ENCODE results near the gene GPRC5D.

The GPRC5D gene

DNA sequence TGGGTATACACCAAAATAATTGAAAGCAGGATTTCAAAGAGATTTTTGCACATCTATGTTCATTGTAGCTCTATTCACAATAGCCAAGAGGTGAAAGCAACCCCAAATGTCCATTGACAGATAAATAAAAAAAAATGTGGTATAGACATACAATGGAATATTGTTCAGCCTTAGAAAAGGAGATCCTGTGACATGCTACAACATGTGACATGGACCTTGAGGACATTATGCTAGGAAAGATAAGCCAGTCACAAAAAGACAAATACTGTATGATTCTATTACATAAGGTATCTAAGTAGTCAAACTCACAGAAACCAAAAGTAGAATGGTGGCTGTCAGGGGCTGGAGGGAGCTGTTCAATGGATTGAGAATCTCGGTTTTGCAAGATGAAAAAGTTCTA, 12.1 kb downstream of the GPRC5D start:
- H3K4me3 ChIP-seq (replicated peaks; ENCODE audit: low read depth, low read length): no peak overlapping the region
- TF ChIP-seq, protein P1, sequence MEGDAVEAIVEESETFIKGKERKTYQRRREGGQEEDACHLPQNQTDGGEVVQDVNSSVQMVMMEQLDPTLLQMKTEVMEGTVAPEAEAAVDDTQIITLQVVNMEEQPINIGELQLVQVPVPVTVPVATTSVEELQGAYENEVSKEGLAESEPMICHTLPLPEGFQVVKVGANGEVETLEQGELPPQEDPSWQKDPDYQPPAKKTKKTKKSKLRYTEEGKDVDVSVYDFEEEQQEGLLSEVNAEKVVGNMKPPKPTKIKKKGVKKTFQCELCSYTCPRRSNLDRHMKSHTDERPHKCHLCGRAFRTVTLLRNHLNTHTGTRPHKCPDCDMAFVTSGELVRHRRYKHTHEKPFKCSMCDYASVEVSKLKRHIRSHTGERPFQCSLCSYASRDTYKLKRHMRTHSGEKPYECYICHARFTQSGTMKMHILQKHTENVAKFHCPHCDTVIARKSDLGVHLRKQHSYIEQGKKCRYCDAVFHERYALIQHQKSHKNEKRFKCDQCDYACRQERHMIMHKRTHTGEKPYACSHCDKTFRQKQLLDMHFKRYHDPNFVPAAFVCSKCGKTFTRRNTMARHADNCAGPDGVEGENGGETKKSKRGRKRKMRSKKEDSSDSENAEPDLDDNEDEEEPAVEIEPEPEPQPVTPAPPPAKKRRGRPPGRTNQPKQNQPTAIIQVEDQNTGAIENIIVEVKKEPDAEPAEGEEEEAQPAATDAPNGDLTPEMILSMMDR (IDR thresholded peaks at IDR 0.05; ENCODE audit: low read length, missing control alignments): no peak
- no peak for DNase-seq (ENCODE audit: low read depth)

DNA sequence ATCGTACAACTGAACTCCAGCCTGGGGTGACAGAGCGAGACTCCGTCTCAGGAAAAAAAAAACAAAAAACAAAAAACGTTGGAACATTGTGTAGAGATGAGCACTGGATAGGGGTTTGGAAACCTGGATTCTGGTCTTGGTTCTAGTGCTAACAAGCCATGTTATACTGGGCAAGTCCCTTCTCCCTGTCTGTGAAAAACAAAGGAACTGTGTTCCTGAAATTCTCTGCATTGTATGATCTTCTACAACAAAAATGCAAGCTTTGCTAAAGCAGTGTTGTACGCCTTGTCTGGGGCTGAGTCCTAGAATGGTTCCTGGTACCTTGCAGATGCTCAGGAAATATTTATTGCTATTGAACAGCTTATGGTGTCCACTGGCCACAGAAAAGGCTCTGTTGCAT, 13.4 kb downstream of the GPRC5D start:
- DNase-seq (ENCODE audit: low read depth): no peak

DNA sequence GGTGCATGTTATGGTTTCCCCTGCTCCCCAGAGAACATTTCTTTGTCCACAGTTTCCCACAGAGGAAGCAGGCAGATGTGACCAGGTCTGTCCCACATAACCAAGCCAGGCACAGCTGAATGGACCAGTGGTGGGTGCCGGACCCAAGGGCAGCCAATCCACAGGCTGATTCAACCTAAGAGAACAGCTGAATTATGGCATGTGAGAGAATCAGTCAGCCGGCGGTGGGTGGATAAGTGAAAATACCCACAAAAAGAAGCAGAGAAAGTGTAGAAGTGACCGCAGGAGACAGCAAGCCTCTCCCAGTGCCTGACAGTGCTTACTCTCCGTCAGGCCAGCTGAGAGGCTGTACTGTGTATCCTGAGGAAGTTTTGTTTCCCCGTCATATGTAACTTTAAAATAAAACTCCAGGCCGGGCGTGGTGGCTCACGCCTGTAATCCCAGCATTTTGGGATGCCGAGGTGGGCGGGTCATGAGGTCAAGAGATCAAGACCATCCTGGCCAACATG, 14.9 kb downstream of the GPRC5D start:
- no peak overlapping the region for H3K4me3 ChIP-seq (replicated peaks; ENCODE audit: low read depth, low read length)
- TF ChIP-seq, protein P1 (IDR thresholded peaks at IDR 0.05; ENCODE audit: low read length, missing control alignments): no peak
- DNase-seq (ENCODE audit: low read depth): no peak

More for the DNA sequence above, 13.4 kb downstream of the GPRC5D start:
- no peak overlapping the region for H3K4me3 ChIP-seq (replicated peaks; ENCODE audit: low read depth, low read length)
- TF ChIP-seq, protein P1 (IDR thresholded peaks at IDR 0.05; ENCODE audit: low read length, missing control alignments): no peak

DNA sequence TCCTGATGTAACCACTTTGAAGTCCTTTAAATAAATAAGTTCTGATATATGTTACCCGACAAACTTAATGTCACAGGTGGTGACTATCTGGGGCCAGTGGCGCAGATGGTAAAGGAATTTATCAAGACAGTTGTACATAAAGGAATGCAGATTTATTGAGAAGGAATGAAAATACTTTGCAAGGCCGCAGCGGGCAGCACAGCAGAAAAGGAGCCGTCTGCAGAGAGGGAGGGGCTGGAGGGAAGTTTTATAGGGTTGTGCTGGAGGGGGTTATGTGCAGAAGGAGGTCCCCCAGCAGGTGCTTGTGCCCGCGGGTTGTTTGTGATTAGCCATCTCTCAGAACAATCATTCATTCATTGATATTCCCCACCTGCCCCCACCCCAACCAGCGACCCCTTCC, 17.4 kb downstream of the GPRC5D start:
- no peak for DNase-seq (ENCODE audit: low read depth)
- no peak overlapping the region for H3K4me3 ChIP-seq (replicated peaks; ENCODE audit: low read depth, low read length)
- TF ChIP-seq, protein P1 (IDR thresholded peaks at IDR 0.05; ENCODE audit: low read length, missing control alignments): no peak

DNA sequence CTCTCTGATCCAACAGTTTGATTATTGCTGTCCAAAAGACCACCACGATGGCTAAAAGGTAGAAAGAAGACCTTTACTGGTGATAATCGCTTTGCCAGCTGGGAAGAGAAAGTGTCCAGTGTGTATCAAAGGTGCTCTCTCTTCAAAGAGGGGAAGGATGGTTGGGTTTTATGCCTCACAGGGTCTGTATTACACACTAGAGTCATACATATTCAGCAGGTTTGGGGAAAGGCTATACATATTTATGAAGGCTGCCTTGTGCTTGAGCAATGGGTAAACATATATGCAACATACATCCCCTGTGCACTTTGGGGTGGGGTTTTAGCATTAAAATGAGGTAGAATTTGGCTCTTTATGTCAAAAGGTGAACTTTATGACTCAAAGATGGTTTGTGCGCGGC, 18.2 kb downstream of the GPRC5D start:
- DNase-seq (ENCODE audit: low read depth): no peak
- TF ChIP-seq, protein P1 (IDR thresholded peaks at IDR 0.05; ENCODE audit: low read length, missing control alignments): no peak
- H3K4me3 ChIP-seq (replicated peaks; ENCODE audit: low read depth, low read length): no peak overlapping the region

DNA sequence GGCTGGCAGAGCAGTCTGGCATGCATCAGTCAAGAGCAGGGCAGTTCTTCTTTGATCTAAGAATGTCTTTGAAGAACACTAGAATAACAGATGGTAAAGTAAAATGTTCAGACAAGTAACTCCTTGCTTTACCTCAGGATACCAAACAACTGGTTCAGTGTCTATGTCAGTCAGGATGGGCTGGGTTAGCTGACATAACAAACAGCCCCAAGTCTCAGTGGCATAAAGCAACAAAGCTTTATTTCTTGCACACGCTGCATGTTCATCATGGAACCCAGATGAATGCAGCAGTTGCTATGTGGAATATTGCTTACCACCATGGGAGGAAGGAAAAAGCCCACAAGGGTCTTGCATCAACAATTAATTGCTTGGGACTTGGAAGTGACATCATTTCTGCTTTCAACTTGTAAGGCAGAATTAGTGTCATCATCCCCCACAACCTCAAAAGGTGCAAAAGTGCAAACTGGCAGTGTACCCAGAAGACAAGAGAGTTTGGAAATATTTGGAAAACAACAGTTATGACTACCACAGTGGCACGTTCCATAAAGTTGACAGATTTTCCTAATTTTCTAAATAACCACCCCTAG, 21.2 kb downstream of the GPRC5D start:
- TF ChIP-seq, protein P1 (IDR thresholded peaks at IDR 0.05; ENCODE audit: low read length, missing control alignments): no peak
- no peak overlapping the region for H3K4me3 ChIP-seq (replicated peaks; ENCODE audit: low read depth, low read length)
- no peak for DNase-seq (ENCODE audit: low read depth)

DNA sequence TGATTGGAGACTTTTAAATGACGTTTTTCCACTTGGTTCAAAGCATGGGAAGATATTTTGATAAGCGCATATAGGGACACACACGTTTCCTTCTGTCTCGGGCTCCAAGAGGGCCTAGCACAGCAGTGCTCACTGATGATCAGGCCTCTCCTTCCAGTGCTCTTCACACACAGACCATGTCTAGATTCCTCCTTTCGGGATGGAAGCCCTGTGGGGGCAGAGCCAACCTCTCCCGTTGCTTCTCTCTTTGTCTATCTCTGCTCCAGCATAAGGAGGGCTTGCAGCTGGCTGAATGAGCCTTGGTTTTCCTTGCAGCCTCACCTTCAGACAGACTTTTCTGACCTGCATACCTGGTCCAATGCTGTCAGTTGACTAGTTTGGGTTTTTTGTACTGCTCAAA, 22.3 kb downstream of the GPRC5D start:
- TF ChIP-seq, protein P1 (IDR thresholded peaks at IDR 0.05; ENCODE audit: low read length, missing control alignments): no peak
- no peak for DNase-seq (ENCODE audit: low read depth)
- no peak overlapping the region for H3K4me3 ChIP-seq (replicated peaks; ENCODE audit: low read depth, low read length)
